Activated naive CD4-positive, alpha-beta T cell (primary cell): ENCODE results near the gene ACBD6.
A peak's percentile ranks its signal among the peaks of the same experiment; 100 is the strongest.
"Not testable (repeated sequence)": the region's sequence is repeated elsewhere in the genome, so short reads cannot be mapped to it uniquely, and the experiment has no call there.

Experiments used
- DNase-seq, 4 experiments: peaks; one replicate each; lab custom pipeline; 2025; lab: John Stamatoyannopoulos, UW

The ACBD6 gene, protein sequence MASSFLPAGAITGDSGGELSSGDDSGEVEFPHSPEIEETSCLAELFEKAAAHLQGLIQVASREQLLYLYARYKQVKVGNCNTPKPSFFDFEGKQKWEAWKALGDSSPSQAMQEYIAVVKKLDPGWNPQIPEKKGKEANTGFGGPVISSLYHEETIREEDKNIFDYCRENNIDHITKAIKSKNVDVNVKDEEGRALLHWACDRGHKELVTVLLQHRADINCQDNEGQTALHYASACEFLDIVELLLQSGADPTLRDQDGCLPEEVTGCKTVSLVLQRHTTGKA

GRCh38 chr1:180502361-180503279, at the start of gene ACBD6:
Gene ACBD6, minus strand, starts transcription at chr1:180502577. Its CDS starts 311 bp downstream, at chr1:180502266.
- DNase-seq, result peak; percentile 76 to 89 (median 82)

GRCh38 chr1:180551997-180552396, 49.6 kb upstream of the ACBD6 start:
- no peak for DNase-seq

GRCh38 chr1:180550241-180550640, 47.9 kb upstream of the ACBD6 start:
- DNase-seq, result no peak

- DNase-seq, result not testable (repeated sequence)
These were observed 47.4 kb upstream of the ACBD6 start for GRCh38 chr1:180549770-180550169.

DNA sequence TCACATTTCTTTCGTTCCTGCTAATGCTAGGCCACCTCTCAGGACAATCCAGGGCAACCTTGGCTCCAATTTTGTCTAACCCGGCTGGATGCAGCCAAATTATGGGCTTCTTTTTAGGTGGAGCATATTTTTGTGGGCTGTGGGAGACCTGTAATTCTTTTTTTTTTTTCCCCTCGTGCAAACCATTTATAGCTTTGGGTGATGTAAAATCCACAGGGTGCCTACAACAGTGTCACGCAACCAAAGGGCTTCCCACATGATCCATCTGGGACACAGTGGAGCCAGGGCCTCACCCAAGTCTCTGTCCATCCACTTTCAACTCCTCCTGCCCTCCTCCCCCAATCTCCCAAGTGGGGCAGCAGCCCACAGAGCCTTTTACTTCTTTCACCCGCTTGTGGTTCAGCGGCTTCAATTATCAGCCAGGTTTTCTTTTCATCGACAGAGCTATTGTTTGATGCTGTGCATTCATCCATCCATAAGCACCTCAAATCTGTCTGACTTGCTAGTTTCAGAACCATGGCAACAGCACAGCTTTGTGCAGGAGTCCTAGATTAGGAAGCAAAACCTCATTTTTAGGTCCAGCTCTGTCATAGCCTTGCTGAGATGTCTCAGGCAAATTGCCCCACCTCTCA, 46.4 kb upstream of the ACBD6 start:
- DNase-seq, result no peak

GRCh38 chr1:180545991-180546390, 43.6 kb upstream of the ACBD6 start:
- no peak for DNase-seq

- no peak for DNase-seq
These were observed 41.7 kb upstream of the ACBD6 start for GRCh38 chr1:180544050-180544449.

DNA sequence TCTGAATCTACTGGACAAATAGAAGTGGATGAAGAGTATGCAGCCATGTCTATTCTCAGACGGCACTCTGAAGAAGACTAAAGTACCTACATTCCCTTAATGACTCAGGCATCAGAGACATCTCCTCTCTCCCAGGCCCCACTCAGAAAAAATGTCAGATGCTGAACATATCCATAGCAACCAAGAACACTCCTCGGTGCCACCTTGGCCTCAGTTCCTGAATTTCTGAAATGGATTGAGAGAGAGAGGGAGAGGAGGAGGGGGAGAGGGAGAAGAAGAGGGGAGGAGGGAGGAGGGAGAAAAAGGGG, 40.4 kb upstream of the ACBD6 start:
- DNase-seq, result no peak

- DNase-seq, result no peak
These were observed 39.9 kb upstream of the ACBD6 start for GRCh38 chr1:180542113-180542837.

DNA sequence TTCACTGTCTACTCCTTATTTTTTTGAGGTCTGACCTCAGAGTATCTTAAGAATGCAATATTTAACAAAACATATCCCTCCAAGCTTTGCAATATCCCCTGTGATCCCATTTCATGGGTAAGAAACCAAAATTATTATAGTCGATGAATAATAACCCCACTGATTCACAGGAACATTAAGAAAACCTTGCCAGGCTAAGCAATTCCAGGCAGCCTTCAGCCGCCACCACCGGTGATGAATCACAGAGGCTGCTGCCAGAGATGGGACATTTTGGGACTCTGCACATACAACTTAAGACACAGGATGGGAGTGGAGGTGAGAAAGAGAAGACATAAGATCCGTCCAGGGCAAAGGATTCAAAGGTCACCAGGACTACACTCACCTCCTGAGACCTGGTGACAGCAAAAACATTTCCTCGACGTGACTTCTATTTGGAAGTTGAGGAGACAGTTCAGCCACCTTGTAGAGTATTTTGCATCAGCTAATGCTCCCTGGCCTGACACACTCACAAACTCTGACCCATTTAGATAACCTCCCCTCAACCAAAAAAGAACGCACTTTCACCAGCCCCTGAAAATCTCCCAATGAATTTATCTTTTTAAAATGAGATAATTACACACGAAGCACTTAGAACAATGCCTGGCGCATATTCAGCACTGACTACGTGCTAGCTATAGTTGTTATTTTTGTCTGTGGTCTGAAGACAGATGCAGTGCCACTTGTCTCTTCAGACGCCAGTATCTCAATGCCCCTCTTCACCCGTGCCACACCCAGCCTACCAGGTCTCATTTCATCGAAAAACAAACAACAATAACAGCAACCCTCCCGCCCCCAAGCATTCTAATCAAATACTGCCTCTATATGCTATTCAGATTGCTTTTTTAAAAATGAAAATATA, 38.6 kb upstream of the ACBD6 start:
- DNase-seq, result no peak

GRCh38 chr1:180539136-180539535, 36.8 kb upstream of the ACBD6 start:
- no peak for DNase-seq

DNA sequence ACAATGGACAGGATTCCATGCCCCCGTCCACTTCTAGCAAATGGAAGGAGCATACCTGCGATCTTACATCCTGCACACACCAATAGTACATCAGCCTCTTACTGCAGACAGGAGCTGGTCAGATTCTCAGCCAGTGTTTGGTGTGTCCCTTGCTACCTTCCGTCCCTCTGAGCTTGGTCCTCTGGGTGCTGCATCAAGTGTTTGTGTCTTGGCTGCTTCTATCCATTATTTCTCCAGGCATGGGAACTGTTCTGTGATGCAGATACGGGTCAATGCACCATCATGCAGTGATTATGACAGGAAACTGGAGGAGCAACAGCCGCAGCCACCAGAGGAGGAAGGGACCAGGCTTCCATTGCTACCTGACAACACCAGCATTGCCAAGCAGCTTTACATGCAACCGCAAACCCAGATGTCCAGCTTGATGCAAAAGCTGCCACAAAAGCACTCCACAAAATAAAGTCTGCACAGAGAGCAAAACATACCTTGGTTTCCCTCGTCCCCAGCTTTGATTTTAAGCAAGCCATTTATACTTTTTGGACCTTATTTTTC, 34.5 kb upstream of the ACBD6 start:
- DNase-seq, result no peak

DNA sequence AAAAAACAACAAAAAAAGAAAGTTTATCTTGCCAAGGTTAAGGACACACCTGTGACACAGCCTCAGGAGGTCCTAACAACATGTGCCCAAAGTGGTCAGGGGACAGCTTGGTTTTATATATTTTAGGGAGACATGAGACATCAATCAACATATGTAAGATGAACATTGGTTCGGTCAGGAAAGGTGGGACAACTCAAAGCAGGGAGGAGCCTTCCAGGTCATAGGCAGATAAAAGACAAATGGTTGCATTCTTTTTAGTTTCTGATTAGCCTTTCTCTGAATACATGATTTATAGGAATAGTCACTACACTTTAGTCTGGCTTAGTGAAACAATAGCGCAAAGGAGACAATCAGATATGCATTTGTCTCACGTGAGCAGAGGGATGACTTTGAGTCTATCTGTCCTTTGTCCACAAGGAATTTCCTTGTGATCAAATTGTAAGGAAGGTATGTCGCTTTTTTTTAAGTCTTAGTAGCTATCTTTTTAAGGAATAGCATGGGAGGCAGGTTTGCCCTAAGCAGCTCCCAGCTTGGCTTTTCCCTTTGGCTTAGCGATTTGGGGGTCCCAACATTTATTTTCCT, 33.1 kb upstream of the ACBD6 start:
- DNase-seq, result no peak

- DNase-seq, result no peak
These were observed 31.8 kb upstream of the ACBD6 start for GRCh38 chr1:180534214-180534613.

DNA sequence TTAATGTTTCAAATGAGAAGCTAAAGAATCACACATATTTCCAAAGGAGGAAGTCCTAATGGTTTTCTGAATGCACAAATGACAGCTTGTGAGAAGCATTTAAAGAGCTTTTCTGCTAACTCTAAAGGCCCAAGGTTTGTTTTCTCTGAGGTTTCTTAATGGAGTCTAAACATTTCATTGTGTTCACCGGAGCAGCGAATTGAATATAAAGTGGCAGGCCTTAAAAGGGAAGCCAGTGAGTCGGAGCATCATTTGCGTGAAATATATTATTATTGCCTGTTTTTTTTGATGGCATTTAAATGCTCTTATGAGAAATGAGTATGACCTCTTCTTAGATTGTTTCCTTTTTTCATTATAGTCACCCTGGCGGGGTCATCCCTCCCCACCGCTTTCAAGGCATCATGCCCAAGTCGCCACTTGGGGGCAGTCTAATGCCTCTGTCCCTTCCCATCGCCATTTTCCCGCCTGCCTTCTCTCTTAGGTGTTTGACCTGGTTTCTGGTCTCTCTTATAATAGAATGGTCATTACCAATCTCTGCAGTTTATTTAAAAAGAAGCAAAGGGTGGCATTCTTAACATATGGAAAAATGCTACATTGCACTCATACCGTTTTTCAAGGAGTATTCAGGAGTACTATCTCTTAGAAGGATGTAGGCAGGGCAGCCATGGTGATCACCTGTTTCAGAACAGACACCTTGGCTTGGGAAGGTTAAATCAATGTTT, 31.1 kb upstream of the ACBD6 start:
- peak in 3 of 4 experiments; percentile 9 to 46 (median 14) for DNase-seq

DNA sequence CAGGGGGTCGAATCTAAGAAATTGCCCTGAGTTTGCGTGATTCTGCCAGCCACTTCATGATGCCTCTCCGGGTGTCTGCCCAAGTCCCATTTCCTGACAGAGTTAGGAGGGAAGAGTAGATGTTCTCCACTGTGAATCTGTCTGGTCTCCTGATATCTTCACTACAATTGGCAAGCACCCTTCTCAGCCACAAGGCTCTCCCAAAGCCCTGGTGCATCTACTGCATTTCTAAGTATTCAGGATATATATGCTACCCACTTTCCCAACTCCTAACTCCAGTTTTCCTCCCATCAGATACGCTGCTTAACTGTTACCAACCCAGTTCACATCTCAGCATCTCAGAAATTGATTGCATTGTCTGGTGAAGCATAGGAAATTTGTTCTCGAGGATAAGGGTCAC, 30.5 kb upstream of the ACBD6 start:
- DNase-seq, result no peak

- no peak for DNase-seq
These were observed 28.1 kb upstream of the ACBD6 start for GRCh38 chr1:180530501-180530900.

DNA sequence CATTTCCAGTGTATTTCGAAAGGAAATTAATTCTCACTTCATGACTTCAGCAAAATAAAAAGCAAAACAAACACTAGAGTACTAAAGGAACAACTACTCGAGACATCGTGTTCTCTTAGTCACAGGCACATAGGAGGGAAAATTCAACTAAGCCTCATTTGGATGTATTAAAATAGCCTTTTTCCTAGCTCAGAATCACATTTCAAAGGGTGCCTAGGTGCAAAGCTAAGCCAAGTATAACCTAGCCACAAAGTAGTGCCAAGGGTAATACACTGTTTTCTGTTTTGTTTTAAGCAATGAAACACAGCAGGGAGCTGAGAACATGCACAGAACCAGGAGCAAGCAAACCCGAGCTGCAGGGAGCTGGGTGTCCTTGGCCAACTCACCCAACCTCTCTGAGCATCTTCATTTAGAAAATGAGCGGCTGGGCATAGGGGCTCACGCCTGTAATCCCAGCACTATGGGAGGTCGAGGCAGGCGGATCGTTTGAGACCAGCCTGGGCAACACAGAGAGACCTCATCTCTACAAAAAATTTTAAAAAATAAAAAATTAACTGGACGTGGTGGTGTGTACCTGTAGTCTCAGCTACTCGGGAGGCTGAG, 26.6 kb upstream of the ACBD6 start:
- no peak for DNase-seq

GRCh38 chr1:180527101-180527669, 24.8 kb upstream of the ACBD6 start:
- DNase-seq, result no peak
